Right forelimb (tissue), 1 donor: ENCODE measurements around the gene MBP.
"Not testable (repeated sequence)": the region's sequence is repeated elsewhere in the genome, so short reads cannot be mapped to it uniquely, and the experiment has no call there.

Experiments used
- DNase-seq: peaks from one replicate; pipeline ENCODE4 v3.0.0-alpha.2; 2018

The MBP gene

GRCh38 chr18:77043541-77044280 lies 88.9 kb downstream of the MBP start:
- no peak for DNase-seq

DNA sequence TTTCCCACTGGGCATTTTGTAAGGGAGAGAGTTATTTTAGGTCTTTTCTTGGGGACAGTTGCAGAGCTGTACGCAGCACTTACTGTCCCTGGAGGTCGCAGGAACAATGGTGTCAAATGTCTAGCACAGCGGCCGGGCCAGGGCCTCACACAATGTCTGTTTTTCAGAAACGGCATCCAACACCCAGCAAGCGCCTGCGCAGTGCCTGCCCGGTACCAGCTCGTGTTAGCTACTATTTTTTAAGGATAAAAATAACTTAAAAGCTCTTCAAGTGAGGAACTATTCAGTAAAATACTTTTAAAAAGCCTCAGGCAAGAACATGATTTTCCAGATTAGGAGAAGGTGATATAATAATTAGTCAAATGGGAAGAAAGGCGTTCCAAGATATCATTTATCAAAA lies 90.0 kb downstream of the MBP start:
- DNase-seq, result no peak

GRCh38 chr18:77039196-77040130 lies 93.1 kb downstream of the MBP start:
- DNase-seq, result no peak

- no peak for DNase-seq
These were observed 94.3 kb downstream of the MBP start for GRCh38 chr18:77038182-77038858.

GRCh38 chr18:77037567-77037966 lies 95.0 kb downstream of the MBP start:
- no peak for DNase-seq

GRCh38 chr18:77035380-77036187 lies 97.0 kb downstream of the MBP start:
- DNase-seq, result no peak

DNA sequence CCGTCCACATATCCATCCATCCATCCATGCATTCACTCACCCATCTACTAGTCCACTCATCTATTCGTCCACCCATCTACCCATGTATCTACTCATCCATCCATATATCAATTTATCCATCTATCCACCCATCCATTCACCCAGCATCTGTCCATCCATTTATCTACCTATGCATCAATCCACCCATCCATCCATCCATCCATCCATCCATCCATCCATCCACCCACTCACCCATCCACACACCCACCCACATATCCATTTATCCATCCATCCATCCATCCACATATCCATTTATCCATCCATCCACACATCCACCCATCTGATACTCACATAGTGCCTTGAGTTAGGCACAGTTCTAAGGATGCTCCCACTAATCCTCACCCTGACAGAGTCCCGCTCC lies 99.0 kb downstream of the MBP start:
- no peak for DNase-seq

- no peak for DNase-seq
These were observed 100.3 kb downstream of the MBP start for GRCh38 chr18:77032181-77032701.

- no peak for DNase-seq
These were observed 100.9 kb downstream of the MBP start for GRCh38 chr18:77031662-77032061.

DNA sequence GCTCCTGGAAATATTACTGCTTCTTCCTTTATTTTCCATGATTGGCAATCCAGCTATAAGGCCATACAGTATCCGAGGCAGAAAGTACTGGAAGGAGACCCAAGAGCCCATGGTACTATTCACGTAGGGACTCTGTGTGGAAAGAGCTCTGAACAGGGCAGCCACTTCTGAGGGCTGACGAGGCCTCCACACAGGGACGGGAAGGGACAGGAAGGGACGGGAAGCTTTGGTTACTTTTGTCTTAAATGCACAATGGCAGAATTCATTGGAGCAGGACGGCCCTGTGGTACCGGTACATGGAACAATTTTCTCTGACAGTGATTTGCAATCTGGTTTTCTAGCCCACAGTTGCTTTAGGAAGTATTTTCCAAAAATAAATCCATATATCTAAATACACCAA lies 102.4 kb downstream of the MBP start:
- DNase-seq, result no peak

DNA sequence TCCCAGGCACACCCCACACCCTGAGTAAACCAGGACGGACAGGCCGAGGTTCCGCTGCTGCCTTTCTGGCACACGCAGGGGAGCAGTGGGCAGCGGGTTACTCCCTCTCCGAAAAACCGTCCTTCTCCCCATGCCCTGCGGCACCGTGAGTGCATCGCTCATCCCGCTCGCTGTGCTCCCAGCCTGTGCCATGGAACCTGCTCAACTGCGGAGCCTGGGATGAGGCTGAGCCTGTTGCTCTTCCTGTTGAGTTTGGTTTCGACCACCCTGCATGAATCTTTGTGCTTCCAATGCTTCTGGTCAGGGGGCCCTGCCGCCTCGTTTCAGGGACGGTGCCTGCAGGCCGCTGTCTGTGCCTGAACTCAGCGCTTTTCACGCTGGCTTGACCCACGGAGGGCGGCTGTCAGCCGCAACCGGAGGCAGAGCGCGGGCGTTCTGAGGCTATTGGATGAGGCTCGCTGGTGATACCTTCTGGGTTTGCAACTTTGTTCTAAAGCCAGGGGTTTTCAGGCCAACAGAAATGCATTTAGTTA lies 106.7 kb downstream of the MBP start:
- DNase-seq, result no peak

GRCh38 chr18:77025123-77025522 lies 107.5 kb downstream of the MBP start:
- DNase-seq, result no peak

- DNase-seq, result no peak
These were observed 108.1 kb downstream of the MBP start for GRCh38 chr18:77024476-77024875.

- DNase-seq, result no peak
These were observed 109.3 kb downstream of the MBP start for GRCh38 chr18:77023102-77023782.

- no peak for DNase-seq
These were observed 110.0 kb downstream of the MBP start for GRCh38 chr18:77022556-77022955.

DNA sequence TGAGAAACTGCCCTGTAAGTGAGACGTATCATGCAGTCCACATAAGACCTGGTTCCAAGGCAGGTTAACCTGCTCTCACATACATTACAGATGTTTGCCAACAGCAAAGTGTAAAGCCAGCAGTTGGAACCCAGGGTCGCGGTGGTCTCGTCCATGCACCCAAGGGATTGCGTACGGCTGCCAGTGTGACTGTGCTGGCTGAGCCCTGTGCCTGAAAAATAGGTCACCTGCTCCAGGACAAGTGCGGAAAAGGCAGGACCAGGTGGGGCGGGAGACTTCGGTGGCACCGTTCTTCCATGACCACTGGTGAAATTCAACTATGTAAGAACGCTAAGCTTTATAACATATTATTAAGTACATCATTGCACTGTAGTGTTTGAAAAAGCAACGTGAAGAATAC lies 110.5 kb downstream of the MBP start:
- DNase-seq, result no peak

DNA sequence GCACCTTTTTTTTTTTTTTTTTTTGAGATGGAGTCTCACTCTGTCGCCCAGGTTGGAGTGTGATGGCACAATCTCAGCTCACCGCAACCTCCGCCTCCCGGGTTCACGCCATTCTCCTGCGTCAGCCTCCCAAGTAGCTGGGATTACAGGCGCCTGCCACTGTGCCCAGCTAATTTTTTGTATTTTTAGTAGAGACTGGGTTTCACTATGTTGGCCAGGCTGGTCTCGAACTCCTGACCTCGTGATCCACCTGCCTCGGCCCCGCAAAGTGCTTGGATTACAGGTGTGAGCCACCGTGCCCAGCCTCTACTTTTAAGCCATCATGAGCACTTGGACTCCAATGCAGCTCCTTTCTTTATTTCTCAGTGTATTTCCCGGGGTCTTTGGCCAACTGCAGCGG lies 111.1 kb downstream of the MBP start:
- not testable (repeated sequence) for DNase-seq

- no peak for DNase-seq
These were observed 111.5 kb downstream of the MBP start for GRCh38 chr18:77021075-77021474.

DNA sequence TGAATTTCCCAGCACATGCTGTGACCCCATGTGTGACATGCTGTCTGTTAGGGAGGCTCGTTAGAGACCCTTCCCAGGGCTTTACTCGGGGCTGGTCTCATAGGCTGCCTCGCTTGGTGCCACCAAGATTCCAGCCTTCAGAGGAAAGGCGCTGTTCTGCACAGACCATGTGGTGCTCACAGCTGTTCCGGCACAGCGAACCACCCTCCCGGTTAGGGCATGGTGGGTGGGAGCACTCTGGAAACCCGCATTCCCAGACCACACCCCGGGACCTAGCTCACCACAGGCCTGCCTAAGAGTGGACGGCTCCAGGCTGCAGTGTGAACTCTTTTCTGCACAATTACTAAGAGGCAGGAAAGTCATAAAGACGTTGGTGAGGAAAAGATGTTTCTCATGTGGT lies 112.0 kb downstream of the MBP start:
- DNase-seq, result no peak

DNA sequence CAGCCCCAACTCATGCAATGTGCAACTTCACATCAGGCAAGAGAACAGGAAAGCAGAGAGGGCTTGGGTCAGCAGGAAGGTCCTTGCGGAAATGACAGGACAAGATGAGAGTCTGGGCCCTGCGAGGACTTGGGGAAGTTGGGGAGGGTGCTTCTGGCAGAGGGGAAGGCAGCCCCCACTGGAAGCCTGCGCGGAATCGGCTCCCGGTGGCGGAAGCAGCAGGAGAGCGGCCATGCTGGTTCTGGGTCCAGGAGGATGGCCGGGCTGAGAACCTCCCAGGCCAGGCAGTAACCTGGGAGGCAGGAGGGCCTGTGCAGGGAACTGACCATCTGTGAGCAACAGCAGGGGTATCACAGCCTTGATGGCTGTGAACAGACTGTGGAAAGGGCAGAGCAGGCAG lies 112.9 kb downstream of the MBP start:
- peak; percentile 7 for DNase-seq

DNA sequence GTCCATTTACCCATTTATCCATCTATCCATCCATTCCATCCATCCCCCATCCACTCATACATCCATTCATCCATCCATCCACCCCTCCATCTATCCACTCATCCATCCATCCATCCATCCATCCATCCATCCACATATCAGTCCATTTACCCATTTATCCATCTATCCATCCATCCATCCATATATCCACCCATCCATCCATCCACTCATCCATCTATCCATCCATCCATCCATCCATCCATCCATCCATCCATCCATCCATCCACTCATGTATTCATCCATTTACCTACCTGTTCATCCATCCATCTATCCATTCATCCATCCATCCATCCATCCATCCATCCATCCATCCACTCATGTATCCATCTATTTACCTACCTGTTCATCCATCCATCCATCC lies 113.9 kb downstream of the MBP start:
- DNase-seq, result not testable (repeated sequence)

DNA sequence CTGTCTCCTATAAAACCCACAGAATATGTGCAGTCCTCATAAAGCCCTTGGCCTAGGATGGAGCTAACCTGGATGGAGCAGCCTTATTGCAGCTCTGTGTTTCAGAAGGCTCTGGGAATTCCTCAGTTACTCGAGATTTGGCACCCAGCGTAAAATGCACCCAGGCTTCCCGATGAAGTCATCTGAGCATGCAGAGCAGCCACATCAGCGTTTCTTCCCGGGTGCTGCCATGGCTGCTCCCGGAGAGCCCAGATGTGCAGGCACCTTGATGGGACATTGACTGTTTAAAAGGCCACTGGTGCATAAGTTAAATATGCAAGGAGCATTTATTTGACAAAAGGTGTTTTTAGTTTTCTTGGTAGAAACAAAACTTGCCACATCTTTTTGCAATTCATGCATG lies 115.2 kb downstream of the MBP start:
- DNase-seq, result no peak
